K562 (cell line): ENCODE measurements around the gene WNK1. TPM values are rescaled to one million over a fixed set of nuclear protein-coding genes. Genes with fewer than 3 reads are reported as not detected.

Experiments
- BRF1 ChIP-seq: IDR thresholded peaks from 3 replicates; pipeline ENCODE4 v1.6.1; 2011; ENCODE audit warnings: borderline replicate concordance, mild to moderate bottlenecking; ENCODE audit not compliant: insufficient read length; ENCODE audit errors: extremely low read depth
- HCFC1 ChIP-seq: IDR thresholded peaks from 2 replicates; pipeline ENCODE4 v1.6.1; 2012; ENCODE audit warnings: low read depth, low read length, improper control_type of control experiment
- KAT7 ChIP-seq: sonication (generic); formaldehyde crosslinking; IDR thresholded peaks from 2 replicates; pipeline ENCODE4 v1.8.0; 2022; ENCODE audit warnings: missing genetic modification reagents, mild to moderate bottlenecking, borderline replicate concordance
- REST ChIP-seq, 2 experiments: fragments of 450-650 bp; formaldehyde crosslinking in 1 of 2; IDR thresholded peaks; 2 replicates each; pipeline versions ENCODE4 v1.4.0 to v1.6.1; 2014 to 2020; ENCODE audit warnings: mild to moderate bottlenecking in 2 of 2, borderline replicate concordance in 1 of 2, low read depth in 1 of 2
- SAFB ChIP-seq: fragments of 200-400 bp; formaldehyde crosslinking; IDR thresholded peaks from 2 replicates; pipeline ENCODE4 v1.6.1; 2017; ENCODE audit warnings: low read depth, low read length, borderline replicate concordance
- ZBTB12 ChIP-seq: fragments of 250-450 bp; sonication (Bioruptor Pico); IDR thresholded peaks from 2 replicates; pipeline ENCODE4 v1.4.0; 2020
- polyA plus RNA-seq, 8 experiments: library from polyadenylated mRNA; depleted of rRNA in 4 of 8; stranded (reverse) in 5 of 8; unstranded in 3 of 8; fragments of >200 nt; fragmentation: Nextera tagmentation in 2 of 8; fragmentation: Illumina TruSeq in 1 of 8; extraction: Ambion mirVana in 2 of 8; extraction: Trizol in 1 of 8; gene quantifications; 2 replicates each; pipeline versions ENCODE4 v1.2.1 to v1.2.3, GENCODE V29; 2011 to 2014; ENCODE audit warnings: inconsistent platforms in 1 of 8, missing spikeins in 1 of 8
- total RNA-seq, 7 experiments: library from RNA; depleted of rRNA in 6 of 7; stranded (reverse); fragments of >200 nt in 6 of 7; fragmentation: Illumina TruSeq in 2 of 7; extraction: Trizol in 2 of 7; gene quantifications; 2 replicates each; pipeline versions ENCODE4 v1.2.1 to v1.2.3, GENCODE V29; 2011 to 2021; ENCODE audit warnings: low replicate concordance in 1 of 7
- TF ChIP-seq, protein P1 (sequence below): fragments of 250-450 bp; sonication (Bioruptor Pico); IDR thresholded peaks from 2 replicates; pipeline ENCODE4 v1.5.0; 2020; ENCODE audit warnings: mild to moderate bottlenecking

The WNK1 gene
- total and polyA plus RNA-seq, 9 of the 15 experiments (the other 6 are each of a cell fraction or from before 2014, with no cell fraction given), result 4.3 to 73.9 (median 31.0) TPM

DNA sequence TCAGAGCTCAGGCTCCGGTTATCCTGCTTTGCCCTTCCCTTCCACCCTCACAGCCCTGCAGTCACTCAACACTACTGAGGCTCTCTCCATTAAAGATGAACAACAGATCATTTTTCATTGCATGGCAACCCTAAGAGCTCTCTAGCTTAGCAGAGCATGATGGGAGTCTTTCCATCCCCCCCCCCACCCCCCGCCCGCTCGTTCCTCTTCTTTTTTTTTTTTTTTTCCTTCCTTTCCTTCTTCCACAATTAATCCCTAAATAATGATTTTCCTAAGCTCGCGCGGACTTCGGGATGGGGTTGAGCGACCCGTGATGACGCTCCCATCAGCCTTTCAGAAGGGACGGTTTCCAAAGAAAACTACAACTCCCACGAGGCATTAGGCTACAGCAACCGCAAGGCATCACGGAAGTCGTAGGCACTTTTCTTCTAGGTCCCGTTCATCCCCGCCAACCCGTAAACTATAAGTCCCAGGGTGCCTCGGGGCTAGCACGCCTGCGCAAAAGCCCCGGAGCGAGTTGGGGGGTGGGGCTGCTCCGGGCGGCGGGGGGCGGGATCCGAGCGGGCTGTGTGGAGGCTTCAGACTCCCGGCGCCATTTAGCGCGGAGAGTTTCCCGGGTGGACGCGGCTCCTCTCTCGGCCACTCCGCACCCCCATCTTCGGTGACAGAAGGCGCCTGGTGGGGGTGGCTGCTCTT, at the start of gene WNK1 (continued):
- TF ChIP-seq ZBTB12 (CRISPR knock-in tag), result no peak
- TF ChIP-seq KAT7 (CRISPR knock-in tag), result no peak
- no peak for TF ChIP-seq BRF1
- TF ChIP-seq REST (IDR thresholded peaks at IDR 0.05; ENCODE audit: borderline replicate concordance), result no peak
- no peak for TF ChIP-seq REST (CRISPR knock-in tag; IDR thresholded peaks at IDR 0.05; ENCODE audit: low read depth)
- TF ChIP-seq, protein P1, sequence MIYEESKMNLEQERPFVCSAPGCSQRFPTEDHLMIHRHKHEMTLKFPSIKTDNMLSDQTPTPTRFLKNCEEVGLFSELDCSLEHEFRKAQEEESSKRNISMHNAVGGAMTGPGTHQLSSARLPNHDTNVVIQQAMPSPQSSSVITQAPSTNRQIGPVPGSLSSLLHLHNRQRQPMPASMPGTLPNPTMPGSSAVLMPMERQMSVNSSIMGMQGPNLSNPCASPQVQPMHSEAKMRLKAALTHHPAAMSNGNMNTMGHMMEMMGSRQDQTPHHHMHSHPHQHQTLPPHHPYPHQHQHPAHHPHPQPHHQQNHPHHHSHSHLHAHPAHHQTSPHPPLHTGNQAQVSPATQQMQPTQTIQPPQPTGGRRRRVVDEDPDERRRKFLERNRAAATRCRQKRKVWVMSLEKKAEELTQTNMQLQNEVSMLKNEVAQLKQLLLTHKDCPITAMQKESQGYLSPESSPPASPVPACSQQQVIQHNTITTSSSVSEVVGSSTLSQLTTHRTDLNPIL (CRISPR knock-in tag), result no peak
- peak; percentile 96 for TF ChIP-seq HCFC1
- TF ChIP-seq SAFB, result no peak
